HG03108 (cell line): ENCODE data around the gene PDE1A.

ENCODE experiments used
- ATAC-seq: cut with Tn5 transposase; IDR thresholded peaks from one replicate; pipeline ENCODE4 v1.9.1; 2021; ENCODE audit warnings: moderate library complexity; ENCODE audit not compliant: unreplicated experiment

The PDE1A gene

DNA sequence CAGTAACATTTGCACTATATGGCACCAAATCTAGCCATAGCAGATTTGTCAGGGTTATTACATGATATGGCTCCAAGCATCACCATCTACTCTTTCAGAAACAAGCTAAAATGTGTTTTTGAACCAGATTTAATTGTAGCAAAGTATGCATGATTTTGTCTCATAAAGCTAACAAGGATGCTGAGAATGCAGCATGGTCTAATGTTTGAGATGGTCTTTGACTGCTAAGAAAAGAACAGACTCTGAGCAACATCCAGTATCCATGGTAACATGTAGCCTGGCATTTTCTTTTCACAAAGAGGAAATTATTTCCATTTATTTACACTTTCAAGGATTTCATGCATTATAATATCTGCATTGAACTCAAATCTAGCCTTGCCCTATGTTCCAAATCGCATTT is 206.5 kb downstream of the PDE1A start:
- no peak for ATAC-seq

DNA sequence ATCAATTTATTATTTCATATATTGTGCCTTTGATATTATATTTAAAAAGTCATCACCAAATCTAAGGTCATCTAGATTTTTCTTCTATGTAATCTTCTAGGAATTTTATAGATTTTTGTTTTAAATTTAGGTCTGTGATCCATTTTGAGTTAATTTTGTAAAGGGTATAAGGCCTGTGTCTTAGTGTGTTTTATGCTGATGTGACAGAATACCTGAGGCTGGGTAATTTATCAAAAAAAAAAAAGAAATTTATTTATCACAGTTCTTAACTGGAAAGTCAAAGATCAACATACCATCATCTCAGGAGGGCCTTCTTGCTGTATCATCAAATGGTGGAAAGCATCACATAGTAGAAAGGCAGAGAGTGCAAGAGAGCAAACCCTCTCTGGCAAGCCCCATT is 216.2 kb downstream of the PDE1A start:
- ATAC-seq = no peak

DNA sequence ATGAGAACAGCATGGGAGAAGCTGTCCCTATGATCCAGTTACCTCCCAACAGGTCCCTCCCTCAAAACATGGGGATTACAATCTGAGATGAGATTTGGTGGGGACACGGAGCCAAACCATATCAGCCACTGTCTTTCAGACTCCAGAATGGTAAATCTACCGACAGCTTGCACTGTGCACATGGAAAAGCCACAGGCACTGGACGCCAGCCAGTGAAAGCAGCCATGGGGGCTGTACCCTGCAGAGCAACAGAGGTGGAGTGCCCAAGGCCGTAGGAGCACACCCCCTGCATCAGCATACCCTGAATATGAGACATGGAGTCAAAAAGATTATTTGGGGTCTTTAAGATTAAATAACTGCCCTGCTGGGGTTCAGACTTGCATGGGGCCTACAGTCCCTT is 218.4 kb downstream of the PDE1A start:
- ATAC-seq = no peak

DNA sequence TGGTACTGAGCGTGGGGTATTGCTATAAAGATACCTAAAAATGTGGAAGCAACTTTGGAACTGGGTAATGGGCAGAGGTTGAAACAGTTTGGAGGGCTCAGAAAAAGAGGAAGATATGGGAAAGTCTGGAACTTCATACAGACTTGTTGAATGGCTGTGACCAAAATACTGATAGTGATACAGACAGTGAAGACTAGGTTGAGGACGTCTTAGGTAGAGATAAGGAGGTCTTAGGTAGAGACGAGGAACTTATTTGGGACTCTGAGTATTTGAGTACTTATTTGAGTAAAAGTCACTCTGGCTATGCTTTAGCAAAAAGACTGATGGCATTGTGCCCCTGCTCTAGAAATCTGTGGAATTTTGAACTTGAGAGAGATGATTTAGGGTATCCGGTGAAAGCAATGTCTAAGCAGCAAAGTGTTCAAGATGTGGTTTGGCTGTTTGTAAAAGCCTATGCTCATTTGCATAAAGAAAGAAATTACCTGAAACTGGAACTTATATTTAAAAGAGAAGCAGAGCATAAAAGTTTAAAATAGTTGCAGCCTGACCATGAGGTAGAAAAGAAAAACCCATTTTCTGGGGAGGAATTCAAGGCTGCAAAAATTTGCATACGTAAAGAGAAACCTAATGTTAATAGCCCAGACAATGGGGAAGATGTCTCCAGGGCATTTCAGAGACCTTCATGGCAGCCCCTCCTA is 219.6 kb downstream of the PDE1A start:
- peak; percentile 64 for ATAC-seq

DNA sequence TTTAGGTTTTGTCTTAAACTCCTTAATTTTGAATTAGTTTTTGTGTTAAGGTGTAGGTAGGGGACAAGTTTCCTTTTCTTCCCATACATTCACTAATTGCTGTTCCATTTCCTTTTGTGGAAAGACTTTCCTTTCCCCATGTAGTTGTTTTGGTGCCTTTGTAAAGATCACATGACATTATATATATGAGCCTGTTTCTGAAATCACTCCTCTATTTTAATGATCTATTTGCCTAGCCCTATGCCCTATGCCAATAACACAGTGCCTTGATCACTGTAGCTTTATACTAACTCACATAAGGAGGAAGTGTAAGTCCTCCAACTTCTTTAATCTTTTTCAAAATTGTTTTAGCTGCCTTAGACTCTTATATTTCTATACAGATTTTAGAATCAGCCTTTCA is 229.3 kb downstream of the PDE1A start:
- no peak for ATAC-seq

DNA sequence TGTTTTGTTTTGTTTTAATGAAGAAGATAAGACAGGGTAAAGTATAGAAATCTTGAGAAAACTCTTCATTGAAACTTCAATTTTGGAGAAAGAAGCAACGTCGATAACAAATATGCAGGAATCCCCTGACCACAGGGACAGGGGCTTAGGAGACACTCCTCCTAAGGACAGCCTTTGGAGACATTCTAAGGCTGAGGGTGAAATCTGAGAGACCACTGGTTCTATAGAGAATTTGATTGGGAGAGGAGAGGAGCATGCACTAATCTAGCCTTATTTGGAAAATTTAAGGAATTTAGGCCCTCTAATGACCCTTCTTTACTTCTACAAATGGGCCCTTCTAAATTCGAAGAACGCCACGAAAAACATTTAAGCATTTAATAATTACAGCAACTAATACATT is 233.5 kb downstream of the PDE1A start:
- no peak for ATAC-seq

DNA sequence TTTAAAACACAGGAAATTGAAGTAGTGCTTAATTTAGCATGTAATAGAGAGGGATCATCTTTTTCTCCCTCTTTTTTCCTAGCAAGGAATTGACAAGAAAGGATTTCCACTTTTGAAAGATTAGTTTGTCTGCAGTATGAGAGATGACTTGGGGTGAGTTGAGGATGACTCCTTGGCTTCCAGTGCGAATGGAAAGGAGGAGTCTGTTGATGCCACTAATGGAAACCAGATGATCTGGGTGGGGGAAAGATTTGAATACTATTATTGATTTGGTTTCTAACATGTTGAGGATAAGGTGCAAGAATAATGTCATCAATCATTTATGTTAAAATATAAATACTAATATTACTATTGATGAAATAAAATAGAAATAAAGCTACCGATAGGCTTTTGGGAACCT is 235.8 kb downstream of the PDE1A start:
- no peak for ATAC-seq

DNA sequence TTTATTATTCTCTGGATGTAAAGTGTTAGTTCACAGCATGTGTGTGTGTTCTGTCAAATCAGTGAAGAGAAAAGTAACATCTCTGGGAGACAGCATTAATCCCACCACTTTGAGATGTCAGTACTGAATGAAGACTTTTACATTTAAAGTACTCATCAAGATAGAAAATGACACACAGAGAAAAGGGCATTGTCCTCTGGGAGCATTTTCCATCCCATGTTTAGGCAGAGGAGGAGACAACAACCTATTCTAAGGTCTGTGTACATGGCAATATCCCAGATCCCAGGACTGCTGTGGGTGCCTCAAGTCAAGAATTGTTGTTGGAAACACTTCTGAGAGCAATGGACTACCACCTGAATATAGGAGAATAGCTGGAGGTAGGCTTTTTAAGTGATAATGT is 239.7 kb downstream of the PDE1A start:
- ATAC-seq = no peak

DNA sequence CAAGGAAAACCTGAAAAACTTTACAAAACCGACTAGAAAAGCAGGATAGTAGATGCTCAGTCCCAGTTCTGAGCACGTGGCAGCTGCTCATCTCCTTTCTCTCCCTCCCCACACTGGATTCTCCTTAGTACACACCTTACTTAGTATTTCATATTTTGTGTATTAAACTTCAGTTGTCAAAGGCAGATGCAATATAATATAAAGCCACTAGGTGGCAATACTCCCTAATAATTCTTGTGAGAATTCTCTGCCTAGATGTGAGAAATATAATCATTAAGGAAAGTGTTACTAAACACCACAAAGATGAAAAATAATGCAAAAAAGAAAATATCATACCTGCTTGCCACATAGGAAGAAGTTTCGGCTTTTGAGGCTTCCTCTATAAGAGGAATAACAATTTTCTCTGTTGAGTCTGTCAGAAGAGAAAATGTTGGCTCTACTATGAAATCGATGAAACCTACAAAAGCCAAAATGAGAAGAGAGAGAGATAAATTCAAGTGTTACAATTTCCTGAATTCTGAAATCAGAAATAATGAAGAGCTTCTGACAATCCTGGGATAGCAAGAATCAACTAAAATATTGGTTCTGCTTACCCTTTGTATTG is 240.6 kb downstream of the PDE1A start:
- ATAC-seq = no peak

DNA sequence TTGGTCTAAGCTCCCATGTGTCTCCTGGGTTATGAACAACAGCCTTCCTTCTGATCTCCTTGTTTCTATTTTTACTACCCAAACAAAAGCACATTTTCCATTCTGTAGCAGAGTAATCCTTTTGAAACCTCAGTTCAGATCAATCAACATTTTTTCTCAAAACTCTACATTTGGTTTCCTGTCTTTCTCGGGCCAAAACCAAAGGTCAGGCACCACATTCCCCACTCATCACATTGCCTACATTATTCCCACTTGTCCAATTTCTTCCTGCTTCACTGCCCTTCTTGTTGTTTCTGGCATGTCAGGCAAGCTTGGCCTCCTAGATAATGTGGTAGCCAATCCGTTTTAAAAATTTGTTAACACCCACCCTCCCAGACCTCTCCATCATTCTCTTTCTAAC is 244.4 kb downstream of the PDE1A start:
- no peak for ATAC-seq

DNA sequence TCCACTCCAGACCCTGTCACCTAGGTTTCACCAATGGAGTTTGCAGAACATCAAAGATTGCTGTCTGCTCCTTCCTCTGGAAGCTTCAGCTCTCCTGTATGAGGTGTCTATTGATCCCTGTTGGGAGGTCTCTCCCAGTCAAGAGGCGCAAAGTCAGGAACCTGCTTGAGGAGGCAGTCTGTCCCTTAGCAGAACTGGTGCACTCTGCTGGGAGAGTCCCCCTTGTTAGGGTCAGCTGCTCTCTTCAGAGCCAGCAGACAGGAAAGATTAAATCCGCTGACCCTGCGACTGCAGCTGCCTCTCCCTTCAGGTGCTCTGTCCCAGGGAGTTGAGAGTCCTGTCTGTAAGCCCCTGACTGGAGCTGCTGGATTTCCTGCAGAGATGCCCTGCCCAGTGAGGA is 245.5 kb downstream of the PDE1A start:
- no peak for ATAC-seq

DNA sequence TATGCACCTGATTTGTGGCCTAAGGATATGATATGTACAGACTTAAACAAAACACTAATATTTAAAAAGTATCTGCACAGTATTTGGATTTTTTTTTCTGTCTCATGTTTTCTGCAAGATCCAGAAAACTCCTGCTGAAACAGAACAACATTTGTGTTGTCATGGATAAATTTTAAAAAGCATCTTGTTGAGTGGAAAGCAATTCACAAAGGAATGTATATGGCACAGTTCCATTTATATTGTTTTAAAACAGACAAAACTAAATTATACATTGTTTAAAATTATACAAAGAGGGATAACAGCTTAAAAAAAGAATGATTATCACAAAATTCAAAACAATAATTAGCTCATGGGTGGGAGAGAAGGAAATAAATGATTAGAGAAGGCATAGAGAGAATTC is 247.7 kb downstream of the PDE1A start:
- ATAC-seq = no peak

DNA sequence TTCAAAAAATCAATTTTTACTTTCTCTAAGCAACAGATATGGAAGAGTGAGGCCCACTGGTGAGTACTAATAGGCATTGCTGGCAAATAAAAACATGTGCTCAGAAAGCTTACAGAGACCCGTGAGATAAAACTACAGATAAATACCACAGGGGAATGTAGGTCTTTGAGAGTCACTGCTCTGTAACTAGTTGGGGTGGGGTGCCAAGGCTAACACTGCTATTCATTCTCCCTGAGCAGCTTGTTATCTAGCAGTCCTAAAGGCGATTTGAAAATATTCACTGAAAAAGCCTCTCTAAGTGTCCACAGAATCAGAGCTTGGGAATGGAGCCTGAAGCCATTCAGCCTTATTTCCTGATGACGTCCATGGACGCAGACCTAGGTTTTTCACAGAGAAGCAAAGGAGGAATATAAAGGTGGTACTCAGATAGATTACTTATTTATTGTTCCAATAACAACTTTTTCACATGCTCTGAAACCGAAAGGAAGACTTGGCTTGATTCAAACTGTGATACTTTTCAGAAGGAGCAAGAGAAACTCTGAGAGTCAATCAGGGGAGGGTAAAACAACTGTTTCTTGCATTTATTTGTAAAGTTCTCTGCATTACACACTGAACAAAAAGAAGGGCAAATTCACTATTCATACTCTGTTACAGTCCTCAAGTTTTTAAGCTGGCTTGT is 252.8 kb downstream of the PDE1A start:
- ATAC-seq = no peak

DNA sequence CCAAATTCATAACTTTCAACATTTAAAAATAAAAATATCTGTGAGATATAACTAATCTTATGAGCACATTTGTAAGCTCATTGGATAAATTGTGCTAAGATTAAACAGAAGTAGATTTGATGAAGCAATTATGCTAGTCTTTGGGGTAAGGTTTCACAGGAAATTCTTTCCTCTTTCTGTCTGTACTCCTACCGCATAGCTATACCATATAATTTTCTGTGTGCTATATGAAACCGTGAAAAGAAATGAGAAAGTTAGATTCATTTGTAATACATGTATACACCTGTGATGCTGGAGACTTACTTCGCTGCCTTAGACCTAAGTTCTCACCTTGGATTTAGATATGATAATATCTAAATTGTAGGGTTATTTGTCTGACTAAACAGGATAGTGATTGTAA is 256.5 kb downstream of the PDE1A start:
- ATAC-seq = no peak

DNA sequence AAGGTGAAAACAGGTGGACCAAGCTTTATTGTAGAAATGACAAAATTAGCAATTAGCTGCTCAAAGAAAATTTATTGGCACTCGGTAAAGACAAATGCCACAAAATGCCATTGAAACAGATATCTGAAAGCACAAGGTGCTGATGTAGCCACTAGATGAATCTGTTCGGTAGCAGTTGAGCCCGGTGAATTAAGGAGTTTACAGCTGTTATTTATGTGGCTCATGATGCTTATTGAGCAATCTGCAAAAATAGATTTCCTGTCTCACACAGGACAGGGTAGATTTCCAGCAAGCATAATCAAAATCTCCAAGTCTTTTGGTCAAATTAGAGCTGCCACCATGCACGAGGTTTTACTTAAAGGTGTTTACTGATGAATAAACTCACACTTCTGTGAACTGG is 259.0 kb downstream of the PDE1A start:
- ATAC-seq = no peak

DNA sequence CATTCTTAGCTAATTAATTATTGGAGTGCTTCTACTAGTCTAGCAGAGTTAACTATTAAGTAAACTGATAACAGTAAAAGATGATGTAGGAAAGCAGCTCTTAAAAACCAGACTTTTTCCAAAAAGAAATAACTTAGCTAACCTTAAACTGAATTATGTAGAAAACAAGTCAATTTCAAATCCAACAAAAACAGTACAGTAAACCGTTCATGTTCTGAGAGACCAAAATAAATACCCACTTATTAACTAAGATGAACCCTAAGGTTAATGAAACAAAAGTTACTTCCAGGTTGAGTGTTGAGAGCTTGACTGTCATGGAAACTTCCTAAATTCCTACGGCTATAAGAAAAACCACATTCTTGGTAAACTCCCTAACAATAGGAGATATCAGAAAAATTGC is 260.0 kb downstream of the PDE1A start:
- ATAC-seq = no peak

DNA sequence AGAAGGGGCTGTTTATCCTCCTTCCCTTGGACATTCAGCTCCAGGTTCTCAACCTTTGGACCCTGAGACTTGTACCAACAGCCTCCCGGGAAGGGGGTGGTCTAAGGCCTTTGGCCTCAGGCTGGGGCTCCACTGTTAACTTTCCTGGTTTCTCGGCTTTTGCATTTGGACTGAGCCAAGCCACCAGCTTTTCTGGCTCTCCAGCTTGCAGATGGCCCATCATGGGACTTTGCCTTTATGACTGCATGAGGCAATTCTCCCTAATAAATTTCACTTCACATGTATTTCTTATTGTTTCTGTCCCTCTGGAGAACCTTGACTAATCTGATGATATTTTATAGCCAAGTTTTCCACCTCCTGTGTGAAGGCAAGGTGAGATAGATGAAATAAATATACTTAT is 260.4 kb downstream of the PDE1A start:
- no peak for ATAC-seq

DNA sequence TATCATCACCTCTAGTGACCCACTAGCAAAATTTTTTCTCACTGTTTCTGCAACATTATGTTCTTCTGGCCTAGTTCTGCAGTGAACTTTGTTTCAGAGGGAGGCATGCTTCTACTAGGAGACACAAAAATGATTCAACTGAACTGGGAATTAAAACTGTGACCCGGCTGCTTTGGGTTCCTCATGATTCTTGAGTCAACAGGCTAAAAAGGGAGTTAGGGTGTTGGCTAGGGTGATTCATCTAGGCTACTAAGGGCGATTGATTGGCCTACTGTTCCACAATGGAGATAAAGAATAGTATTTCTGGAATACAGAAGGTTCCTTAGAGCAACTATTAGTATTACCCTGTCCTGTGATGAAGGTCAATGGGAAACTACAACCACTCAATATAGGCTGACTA is 261.6 kb downstream of the PDE1A start:
- ATAC-seq = no peak

DNA sequence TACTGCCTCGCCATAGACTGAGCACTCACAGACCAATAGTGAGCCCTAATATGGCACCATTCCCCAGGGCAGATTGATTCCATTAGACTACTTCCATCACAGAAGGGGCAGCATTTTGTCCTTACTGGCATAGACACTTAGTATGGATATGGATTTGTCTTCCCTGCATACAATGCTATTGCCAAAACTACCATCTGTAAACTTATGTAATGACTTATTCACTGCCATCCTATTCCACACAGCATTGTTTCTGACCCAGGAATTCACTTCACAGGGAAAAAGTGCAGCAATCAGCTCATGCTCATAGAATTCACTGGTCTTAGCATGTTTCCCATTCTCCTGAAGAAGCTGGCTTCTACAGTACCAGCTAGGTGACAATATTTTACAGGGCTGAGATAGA is 262.1 kb downstream of the PDE1A start:
- no peak for ATAC-seq

DNA sequence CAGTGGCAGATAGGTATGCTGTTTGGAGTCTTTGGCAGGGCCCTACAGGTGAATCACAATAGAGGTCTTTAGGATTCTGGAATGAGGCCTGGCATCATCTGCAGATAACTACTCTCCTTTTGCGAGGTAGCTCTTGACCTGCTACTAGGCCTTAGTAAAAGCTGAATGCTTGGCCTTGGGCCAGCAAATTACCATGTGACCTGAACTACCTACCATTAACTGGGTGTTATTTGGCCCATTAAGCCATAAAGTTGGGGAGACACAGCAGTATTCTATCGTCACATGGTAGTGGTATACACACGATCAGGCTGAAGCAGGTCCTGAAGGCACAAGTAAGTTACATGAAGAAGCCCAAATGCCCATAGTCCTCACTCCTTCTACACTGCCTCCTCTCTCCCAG is 263.0 kb downstream of the PDE1A start:
- ATAC-seq = no peak

DNA sequence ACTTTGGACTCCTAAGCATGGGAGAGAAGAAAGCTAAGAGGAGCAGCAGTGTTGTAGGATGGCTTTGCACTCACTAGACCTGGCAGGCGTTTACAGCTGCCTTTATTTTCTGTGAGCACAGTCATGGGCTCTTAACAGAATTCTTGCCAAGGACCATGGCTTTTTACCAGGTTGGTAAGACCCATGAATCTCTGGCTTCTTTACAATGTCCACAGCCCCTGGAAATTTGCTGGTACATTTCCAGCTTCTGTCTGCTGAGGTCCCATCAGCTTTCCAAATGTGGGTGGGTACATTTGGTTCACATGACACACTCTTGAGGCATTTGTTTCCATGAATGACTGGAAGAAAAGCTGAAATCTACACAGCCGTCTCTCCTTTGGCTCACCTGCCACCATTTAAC is 278.5 kb downstream of the PDE1A start:
- ATAC-seq = no peak

DNA sequence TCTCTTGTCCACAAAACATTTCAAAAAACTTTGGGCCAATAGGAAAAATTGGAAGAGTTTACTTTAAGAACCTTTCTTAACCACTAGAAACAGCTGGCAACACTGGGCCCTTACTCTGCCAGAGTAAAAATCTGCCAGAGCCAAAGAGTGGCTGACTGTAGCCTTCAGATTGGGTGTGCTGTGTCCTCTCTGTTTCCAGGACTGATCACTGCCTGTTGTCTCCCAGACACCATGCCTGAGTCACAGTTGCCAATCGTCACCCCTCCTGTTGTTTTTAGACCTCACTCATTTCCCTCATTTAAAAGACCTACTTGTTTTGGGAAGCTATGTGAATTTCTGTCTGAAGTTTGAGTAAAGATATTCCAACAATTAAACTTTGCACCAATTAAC is 282.1 kb downstream of the PDE1A start:
- no peak for ATAC-seq
